ENCODE results near the gene DUSP10.
A peak's percentile ranks its signal among the peaks of the same experiment; 100 is the strongest.

DUSP10 gene

GRCh38 chr1:221735999-221736398 lies 5.9 kb downstream of the DUSP10 start:
- Histone ChIP-seq H3K27me3 (ENCODE audit: control insufficient read depth in 2 of 2, insufficient read depth in 2 of 2, low read length in 2 of 2) (no peaks in the 10 kb centered on the region), H3K4me3 (ENCODE audit: low read length in 2 of 2) (no peak overlapping the region), H3K9ac (ENCODE audit: low read depth in 1 of 2, low read length in 2 of 2) (no peak overlapping the region), H3K36me3 (ENCODE audit: control insufficient read depth in 2 of 2, insufficient read depth in 2 of 2, low read length in 2 of 2) (peaks cover 0 to 2% of the 10 kb centered on the region in 2 donors), H3K27ac (ENCODE audit: low read depth in 2 of 2, low read length in 2 of 2) (no peak overlapping the region), H3K9me3 (ENCODE audit: control insufficient read depth in 2 of 2, low read length in 2 of 2) (no peaks in the 10 kb centered on the region), H3K4me1 (ENCODE audit: control insufficient read depth in 2 of 2, insufficient read depth in 2 of 2, low read length in 2 of 2) (peaks cover 9 to 20% of the 10 kb centered on the region in 2 donors)

- Histone ChIP-seq H3K27me3 (ENCODE audit: control insufficient read depth in 2 of 2, insufficient read depth in 2 of 2, low read length in 2 of 2) (no peaks in the 10 kb centered on the region), H3K36me3 (ENCODE audit: control insufficient read depth in 2 of 2, insufficient read depth in 2 of 2, low read length in 2 of 2) (peaks cover 0 to 2% of the 10 kb centered on the region in 2 donors), H3K9ac (ENCODE audit: low read depth in 1 of 2, low read length in 2 of 2) (no peak overlapping the region), H3K4me1 (ENCODE audit: control insufficient read depth in 2 of 2, insufficient read depth in 2 of 2, low read length in 2 of 2) (peaks cover 3 to 5% of the 10 kb centered on the region in 2 donors), H3K9me3 (ENCODE audit: control insufficient read depth in 2 of 2, low read length in 2 of 2) (no peaks in the 10 kb centered on the region), H3K4me3 (ENCODE audit: low read length in 2 of 2) (no peak overlapping the region), H3K27ac (ENCODE audit: low read depth in 2 of 2, low read length in 2 of 2) (no peak overlapping the region)
Observed at GRCh38 chr1:221734187-221734586, 7.7 kb downstream of the DUSP10 start.

- H3K4me3 ChIP-seq (ENCODE audit: low read length in 2 of 2) = no peak overlapping the region
- peaks cover 0 to 2% of the 10 kb centered on the region in 2 donors for H3K36me3 ChIP-seq (ENCODE audit: control insufficient read depth in 2 of 2, insufficient read depth in 2 of 2, low read length in 2 of 2)
- no peak overlapping the region for H3K9ac ChIP-seq (ENCODE audit: low read depth in 1 of 2, low read length in 2 of 2)
- H3K27me3 ChIP-seq (ENCODE audit: control insufficient read depth in 2 of 2, insufficient read depth in 2 of 2, low read length in 2 of 2) = no peaks in the 10 kb centered on the region
- no peaks in the 10 kb centered on the region for H3K4me1 ChIP-seq (ENCODE audit: control insufficient read depth in 2 of 2, insufficient read depth in 2 of 2, low read length in 2 of 2)
- H3K27ac ChIP-seq (ENCODE audit: low read depth in 2 of 2, low read length in 2 of 2) = no peak overlapping the region
- H3K9me3 ChIP-seq (ENCODE audit: control insufficient read depth in 2 of 2, low read length in 2 of 2) = no peaks in the 10 kb centered on the region
Observed at GRCh38 chr1:221732052-221732451, 9.8 kb downstream of the DUSP10 start.

GRCh38 chr1:221729771-221730330 lies 12.0 kb downstream of the DUSP10 start:
- H3K4me1 ChIP-seq (ENCODE audit: control insufficient read depth in 2 of 2, insufficient read depth in 2 of 2, low read length in 2 of 2) = peaks cover 0 to 6% of the 10 kb centered on the region in 2 donors
- H3K36me3 ChIP-seq (ENCODE audit: control insufficient read depth in 2 of 2, insufficient read depth in 2 of 2, low read length in 2 of 2) = no peaks in the 10 kb centered on the region
- H3K27ac ChIP-seq (ENCODE audit: low read depth in 2 of 2, low read length in 2 of 2) = no peak overlapping the region
- H3K9me3 ChIP-seq (ENCODE audit: control insufficient read depth in 2 of 2, low read length in 2 of 2) = no peaks in the 10 kb centered on the region
- H3K27me3 ChIP-seq (ENCODE audit: control insufficient read depth in 2 of 2, insufficient read depth in 2 of 2, low read length in 2 of 2) = no peaks in the 10 kb centered on the region
- H3K9ac ChIP-seq (ENCODE audit: low read depth in 1 of 2, low read length in 2 of 2) = no peak overlapping the region
- no peak overlapping the region for H3K4me3 ChIP-seq (ENCODE audit: low read length in 2 of 2)

GRCh38 chr1:221728037-221728505 lies 13.8 kb downstream of the DUSP10 start:
- Histone ChIP-seq H3K27me3 (ENCODE audit: control insufficient read depth in 2 of 2, insufficient read depth in 2 of 2, low read length in 2 of 2) (no peaks in the 10 kb centered on the region), H3K36me3 (ENCODE audit: control insufficient read depth in 2 of 2, insufficient read depth in 2 of 2, low read length in 2 of 2) (no peaks in the 10 kb centered on the region), H3K4me3 (ENCODE audit: low read length in 2 of 2) (no peak overlapping the region), H3K9me3 (ENCODE audit: control insufficient read depth in 2 of 2, low read length in 2 of 2) (peaks cover 0 to 3% of the 10 kb centered on the region in 2 donors), H3K9ac (ENCODE audit: low read depth in 1 of 2, low read length in 2 of 2) (no peak overlapping the region), H3K27ac (ENCODE audit: low read depth in 2 of 2, low read length in 2 of 2) (no peak overlapping the region), H3K4me1 (ENCODE audit: control insufficient read depth in 2 of 2, insufficient read depth in 2 of 2, low read length in 2 of 2) (peaks cover 0 to 8% of the 10 kb centered on the region in 2 donors)

- Histone ChIP-seq H3K36me3 (ENCODE audit: control insufficient read depth in 2 of 2, insufficient read depth in 2 of 2, low read length in 2 of 2) (no peaks in the 10 kb centered on the region), H3K9ac (ENCODE audit: low read depth in 1 of 2, low read length in 2 of 2) (no peak overlapping the region), H3K27me3 (ENCODE audit: control insufficient read depth in 2 of 2, insufficient read depth in 2 of 2, low read length in 2 of 2) (no peaks in the 10 kb centered on the region), H3K4me1 (ENCODE audit: control insufficient read depth in 2 of 2, insufficient read depth in 2 of 2, low read length in 2 of 2) (peaks cover 0 to 8% of the 10 kb centered on the region in 2 donors), H3K4me3 (ENCODE audit: low read length in 2 of 2) (no peak overlapping the region), H3K27ac (ENCODE audit: low read depth in 2 of 2, low read length in 2 of 2) (no peak overlapping the region), H3K9me3 (ENCODE audit: control insufficient read depth in 2 of 2, low read length in 2 of 2) (peaks cover 0 to 3% of the 10 kb centered on the region in 2 donors)
Observed at GRCh38 chr1:221727146-221728036, 14.5 kb downstream of the DUSP10 start.

- H3K4me3 ChIP-seq (ENCODE audit: low read length in 2 of 2) = no peak overlapping the region
- H3K9me3 ChIP-seq (ENCODE audit: control insufficient read depth in 2 of 2, low read length in 2 of 2) = peaks cover 0 to 3% of the 10 kb centered on the region in 2 donors
- H3K36me3 ChIP-seq (ENCODE audit: control insufficient read depth in 2 of 2, insufficient read depth in 2 of 2, low read length in 2 of 2) = no peaks in the 10 kb centered on the region
- H3K9ac ChIP-seq (ENCODE audit: low read depth in 1 of 2, low read length in 2 of 2) = no peak overlapping the region
- peak overlapping the region; percentile 43 to 46 for H3K27ac ChIP-seq (ENCODE audit: low read depth in 2 of 2, low read length in 2 of 2)
- H3K4me1 ChIP-seq (ENCODE audit: control insufficient read depth in 2 of 2, insufficient read depth in 2 of 2, low read length in 2 of 2) = peaks cover 0 to 8% of the 10 kb centered on the region in 2 donors
- no peaks in the 10 kb centered on the region for H3K27me3 ChIP-seq (ENCODE audit: control insufficient read depth in 2 of 2, insufficient read depth in 2 of 2, low read length in 2 of 2)
Observed at GRCh38 chr1:221725735-221726672, 15.9 kb downstream of the DUSP10 start.

GRCh38 chr1:221724931-221725605 lies 16.8 kb downstream of the DUSP10 start:
- no peak overlapping the region for H3K9ac ChIP-seq (ENCODE audit: low read depth in 1 of 2, low read length in 2 of 2)
- H3K9me3 ChIP-seq (ENCODE audit: control insufficient read depth in 2 of 2, low read length in 2 of 2) = peaks cover 0 to 3% of the 10 kb centered on the region in 2 donors
- H3K4me1 ChIP-seq (ENCODE audit: control insufficient read depth in 2 of 2, insufficient read depth in 2 of 2, low read length in 2 of 2) = peaks cover 0 to 8% of the 10 kb centered on the region in 2 donors
- no peaks in the 10 kb centered on the region for H3K27me3 ChIP-seq (ENCODE audit: control insufficient read depth in 2 of 2, insufficient read depth in 2 of 2, low read length in 2 of 2)
- H3K36me3 ChIP-seq (ENCODE audit: control insufficient read depth in 2 of 2, insufficient read depth in 2 of 2, low read length in 2 of 2) = no peaks in the 10 kb centered on the region
- no peak overlapping the region for H3K4me3 ChIP-seq (ENCODE audit: low read length in 2 of 2)
- no peak overlapping the region for H3K27ac ChIP-seq (ENCODE audit: low read depth in 2 of 2, low read length in 2 of 2)

- H3K4me1 ChIP-seq (ENCODE audit: control insufficient read depth in 2 of 2, insufficient read depth in 2 of 2, low read length in 2 of 2) = peaks cover 0 to 8% of the 10 kb centered on the region in 2 donors
Observed at GRCh38 chr1:221723848-221724236, 18.0 kb downstream of the DUSP10 start.

More at GRCh38 chr1:221723848-221724236, 18.0 kb downstream of the DUSP10 start:
- H3K27ac ChIP-seq (ENCODE audit: low read depth in 2 of 2, low read length in 2 of 2) = no peak overlapping the region
- no peak overlapping the region for H3K9ac ChIP-seq (ENCODE audit: low read depth in 1 of 2, low read length in 2 of 2)
- no peaks in the 10 kb centered on the region for H3K36me3 ChIP-seq (ENCODE audit: control insufficient read depth in 2 of 2, insufficient read depth in 2 of 2, low read length in 2 of 2)
- H3K27me3 ChIP-seq (ENCODE audit: control insufficient read depth in 2 of 2, insufficient read depth in 2 of 2, low read length in 2 of 2) = no peaks in the 10 kb centered on the region
- H3K4me3 ChIP-seq (ENCODE audit: low read length in 2 of 2) = no peak overlapping the region
- peaks cover 0 to 3% of the 10 kb centered on the region in 2 donors for H3K9me3 ChIP-seq (ENCODE audit: control insufficient read depth in 2 of 2, low read length in 2 of 2)

All from mucosa of rectum (tissue), 2 donors.